ENCODE measurements around the gene TSPOAP1. TPM values are rescaled to one million over a fixed set of nuclear protein-coding genes. Genes with fewer than 3 reads are reported as not detected.
A peak's percentile ranks its signal among the peaks of the same experiment; 100 is the strongest.

TSPOAP1 gene
- total RNA-seq, 2 donors from 2014 or later, result 31.3 to 36.8 TPM

GRCh38 chr17:58354541-58355216 is 26.1 kb upstream of the TSPOAP1 start:
- H3K4me3 Mint-ChIP-seq, result no peak overlapping the region
- H3K27ac ChIP-seq (ENCODE audit: low read depth, low read length), result no peak overlapping the region
- H3K36me3 ChIP-seq (ENCODE audit: control insufficient read depth, insufficient read depth, low read length), result peaks cover 3% of the 10 kb centered on the region
- H3K27me3 Mint-ChIP-seq (ENCODE audit: insufficient read depth), result no peaks in the 10 kb centered on the region
- H3K27ac Mint-ChIP-seq, result no peak overlapping the region
- peaks cover 8% of the 10 kb centered on the region for H3K36me3 Mint-ChIP-seq (ENCODE audit: low read depth)
- H3K9me3 Mint-ChIP-seq, result no peaks in the 10 kb centered on the region
- no peaks in the 10 kb centered on the region for H3K27me3 ChIP-seq (ENCODE audit: control insufficient read depth, insufficient read depth, low read length, poor library complexity, severe bottlenecking)
- no peak for DNase-seq
- 78 to 94% methylated on average over 2 to 6 of the region's 6 CpGs for WGBS, 2 experiments (ENCODE audit: insufficient coverage in 1 of 2, insufficient read length in 1 of 2)
- TF ChIP-seq, protein P1, sequence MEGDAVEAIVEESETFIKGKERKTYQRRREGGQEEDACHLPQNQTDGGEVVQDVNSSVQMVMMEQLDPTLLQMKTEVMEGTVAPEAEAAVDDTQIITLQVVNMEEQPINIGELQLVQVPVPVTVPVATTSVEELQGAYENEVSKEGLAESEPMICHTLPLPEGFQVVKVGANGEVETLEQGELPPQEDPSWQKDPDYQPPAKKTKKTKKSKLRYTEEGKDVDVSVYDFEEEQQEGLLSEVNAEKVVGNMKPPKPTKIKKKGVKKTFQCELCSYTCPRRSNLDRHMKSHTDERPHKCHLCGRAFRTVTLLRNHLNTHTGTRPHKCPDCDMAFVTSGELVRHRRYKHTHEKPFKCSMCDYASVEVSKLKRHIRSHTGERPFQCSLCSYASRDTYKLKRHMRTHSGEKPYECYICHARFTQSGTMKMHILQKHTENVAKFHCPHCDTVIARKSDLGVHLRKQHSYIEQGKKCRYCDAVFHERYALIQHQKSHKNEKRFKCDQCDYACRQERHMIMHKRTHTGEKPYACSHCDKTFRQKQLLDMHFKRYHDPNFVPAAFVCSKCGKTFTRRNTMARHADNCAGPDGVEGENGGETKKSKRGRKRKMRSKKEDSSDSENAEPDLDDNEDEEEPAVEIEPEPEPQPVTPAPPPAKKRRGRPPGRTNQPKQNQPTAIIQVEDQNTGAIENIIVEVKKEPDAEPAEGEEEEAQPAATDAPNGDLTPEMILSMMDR (conservative IDR thresholded peaks at IDR 0.05), result no peak
- no peak overlapping the region for H3K4me3 ChIP-seq (ENCODE audit: low read length)
- no peaks in the 10 kb centered on the region for H3K4me1 ChIP-seq (ENCODE audit: control insufficient read depth, insufficient read depth, low read length)
- H3K9me3 ChIP-seq (ENCODE audit: control insufficient read depth, low read length), result no peaks in the 10 kb centered on the region
- peaks cover 7% of the 10 kb centered on the region for H3K4me1 Mint-ChIP-seq
- no peak overlapping the region for H3K9ac ChIP-seq (ENCODE audit: extremely low read depth, low read length, poor library complexity, severe bottlenecking)

- WGBS, 2 experiments (ENCODE audit: insufficient coverage in 1 of 2, insufficient read length in 1 of 2), result 98% methylated on average over 2 of the region's 4 CpGs; no CpG with 5 or more reads in 1 of the 2 experiments
- Mint-ChIP-seq H3K27me3 (ENCODE audit: insufficient read depth) (no peaks in the 10 kb centered on the region), H3K4me1 (peaks cover 8% of the 10 kb centered on the region), H3K27ac (no peak overlapping the region), H3K9me3 (no peaks in the 10 kb centered on the region), H3K4me3 (peak overlapping the region; percentile 99), H3K36me3 (ENCODE audit: low read depth) (peaks cover 21% of the 10 kb centered on the region)
- DNase-seq, result no peak
- no peak overlapping the region for H3K27ac ChIP-seq (ENCODE audit: low read depth, low read length)
- H3K27me3 ChIP-seq (ENCODE audit: control insufficient read depth, insufficient read depth, low read length, poor library complexity, severe bottlenecking), result no peaks in the 10 kb centered on the region
- no peaks in the 10 kb centered on the region for H3K4me1 ChIP-seq (ENCODE audit: control insufficient read depth, insufficient read depth, low read length)
- no peak overlapping the region for H3K9ac ChIP-seq (ENCODE audit: extremely low read depth, low read length, poor library complexity, severe bottlenecking)
- no peaks in the 10 kb centered on the region for H3K9me3 ChIP-seq (ENCODE audit: control insufficient read depth, low read length)
- H3K4me3 ChIP-seq (ENCODE audit: low read length), result peak overlapping the region; percentile 88
- TF ChIP-seq, protein P1 (conservative IDR thresholded peaks at IDR 0.05), result no peak
- H3K36me3 ChIP-seq (ENCODE audit: control insufficient read depth, insufficient read depth, low read length), result peaks cover 16% of the 10 kb centered on the region
Observed at GRCh38 chr17:58353389-58353825, 24.8 kb upstream of the TSPOAP1 start.

GRCh38 chr17:58352596-58353388 is 24.2 kb upstream of the TSPOAP1 start:
- 3 to 5% methylated on average over 16 to 26 of the region's 26 CpGs for WGBS, 2 experiments (ENCODE audit: insufficient coverage in 1 of 2, insufficient read length in 1 of 2)
- Mint-ChIP-seq H3K36me3 (ENCODE audit: low read depth) (peaks cover 27% of the 10 kb centered on the region), H3K9me3 (no peaks in the 10 kb centered on the region), H3K27ac (peak overlapping the region; percentile 88), H3K27me3 (ENCODE audit: insufficient read depth) (no peaks in the 10 kb centered on the region), H3K4me3 (peak overlapping the region; percentile 99), H3K4me1 (peaks cover 8% of the 10 kb centered on the region)
- peaks cover 22% of the 10 kb centered on the region for H3K36me3 ChIP-seq (ENCODE audit: control insufficient read depth, insufficient read depth, low read length)
- H3K27ac ChIP-seq (ENCODE audit: low read depth, low read length), result peak overlapping the region; percentile 72
- peak; percentile 90 for DNase-seq
- H3K9me3 ChIP-seq (ENCODE audit: control insufficient read depth, low read length), result no peaks in the 10 kb centered on the region
- no peaks in the 10 kb centered on the region for H3K27me3 ChIP-seq (ENCODE audit: control insufficient read depth, insufficient read depth, low read length, poor library complexity, severe bottlenecking)
- TF ChIP-seq, protein P1 (conservative IDR thresholded peaks at IDR 0.05), result no peak
- H3K4me1 ChIP-seq (ENCODE audit: control insufficient read depth, insufficient read depth, low read length), result no peaks in the 10 kb centered on the region
- peak overlapping the region; percentile 66 for H3K9ac ChIP-seq (ENCODE audit: extremely low read depth, low read length, poor library complexity, severe bottlenecking)
- peak overlapping the region; percentile 88 for H3K4me3 ChIP-seq (ENCODE audit: low read length)
